Endothelial cell of umbilical vein (primary cell): ENCODE results near the gene SPRYD3. TPM values are rescaled to one million over a fixed set of nuclear protein-coding genes. Genes with fewer than 3 reads are reported as not detected.

Source experiments
- BruUV-seq: library from RNA; stranded (reverse); fragments of 400-500 nt; replicated peaks from 2 replicates; lab custom pipeline; 2021; lab: Mats Ljungman, UMichigan
- CTCF ChIA-PET: fragments of 300-600, 350-600 bp; sonication (Branson Sonifier 250); formaldehyde crosslinking; loops from one replicate; lab custom pipeline; 2021; ENCODE audit warnings: antibody characterized with exemption, inconsistent platforms; lab: Charles Lee
- POLR2A ChIA-PET: fragments of 300-600, 350-600 bp; sonication (Branson Sonifier 250); formaldehyde crosslinking; loops from one replicate; lab custom pipeline; 2021; ENCODE audit warnings: antibody characterized with exemption, inconsistent platforms; lab: Charles Lee
- DNase-seq: peaks from one replicate; pipeline ENCODE4 v3.0.0-alpha.2; 2011; ENCODE audit warnings: low read depth, low spot score
- FAIRE-seq: peaks from 2 replicates; lab custom pipeline; 2011; peaks lifted over from hg19 to GRCh38; lab: Jason Lieb, UNC
- H2AFZ ChIP-seq: 2 replicates; pipeline ENCODE4 v1.6.0; 2012; ENCODE audit warnings: low read depth, low read length, control low read depth, inconsistent platforms
- H3K27ac ChIP-seq: 2 replicates; pipeline ENCODE4 v1.5.1; 2011; ENCODE audit warnings: low read depth, mild to moderate bottlenecking, control low read depth, low read length, moderate library complexity; ENCODE audit not compliant: insufficient read depth
- H3K27me3 ChIP-seq, 2 experiments: 2 replicates each; pipeline versions ENCODE4 v1.6.0 to v1.6.1; 2011; ENCODE audit warnings: low read length in 2 of 2, mixed read lengths in 1 of 2; ENCODE audit not compliant: control insufficient read depth in 2 of 2, insufficient read depth in 2 of 2
- H3K36me3 ChIP-seq, 2 experiments: 2 replicates in 1 of 2; 3 replicates in 1 of 2; pipeline ENCODE4 v1.5.1; 2011; ENCODE audit warnings: low read length in 2 of 2, mild to moderate bottlenecking in 1 of 2, moderate library complexity in 1 of 2; ENCODE audit not compliant: control insufficient read depth in 2 of 2, insufficient read depth in 2 of 2; ENCODE audit errors: extremely low read depth in 1 of 2
- H3K4me1 ChIP-seq: 3 replicates; pipeline ENCODE4 v1.5.1; 2011; ENCODE audit warnings: mild to moderate bottlenecking, low read length; ENCODE audit not compliant: control insufficient read depth, insufficient read depth; ENCODE audit errors: extremely low read depth
- H3K4me2 ChIP-seq: 2 replicates; pipeline ENCODE4 v1.6.1; 2011; ENCODE audit warnings: low read length, control low read depth, mixed read lengths; ENCODE audit not compliant: insufficient read depth
- H3K4me3 ChIP-seq, 3 experiments: fragments of 200-600 bp in 1 of 3; sonication (generic), shearing (Covaris generic) in 1 of 3; replicated peaks in 1 of 3; 2 replicates each; pipeline ENCODE4 v1.5.1; 2011 to 2016; ENCODE audit warnings: control low read depth in 3 of 3, low read length in 3 of 3, mild to moderate bottlenecking in 2 of 3, inconsistent platforms in 1 of 3, low read depth in 1 of 3, moderate library complexity in 1 of 3; ENCODE audit not compliant: insufficient read depth in 1 of 3
- H3K79me2 ChIP-seq: 2 replicates; pipeline ENCODE4 v1.6.0; 2012; ENCODE audit warnings: low read length, inconsistent platforms; ENCODE audit not compliant: control insufficient read depth, insufficient read depth
- H3K9ac ChIP-seq: replicated peaks from 2 replicates; pipeline ENCODE3; 2011; ENCODE audit warnings: low read length, control low read depth; ENCODE audit not compliant: insufficient read depth; ENCODE audit errors: extremely low read depth
- H3K9me1 ChIP-seq: replicated peaks from 3 replicates; pipeline ENCODE4 v1.6.0; 2011; ENCODE audit warnings: mild to moderate bottlenecking, low read length; ENCODE audit not compliant: control insufficient read depth, insufficient read depth; ENCODE audit errors: extremely low read depth
- H3K9me3 ChIP-seq: replicated peaks from 2 replicates; pipeline ENCODE4 v1.5.1; 2012; ENCODE audit warnings: low read length, inconsistent platforms; ENCODE audit not compliant: control insufficient read depth, insufficient read depth
- H4K20me1 ChIP-seq: replicated peaks from 2 replicates; pipeline ENCODE3; 2011; ENCODE audit warnings: mild to moderate bottlenecking, low read length; ENCODE audit not compliant: control insufficient read depth, insufficient read depth; ENCODE audit errors: extremely low read depth
- EZH2 ChIP-seq: IDR thresholded peaks from 2 replicates; pipeline ENCODE4 v1.6.1; 2012; ENCODE audit warnings: borderline replicate concordance, low read depth, mild to moderate bottlenecking, moderate library complexity, low read length, inconsistent platforms; ENCODE audit not compliant: severe bottlenecking
- FOS ChIP-seq: IDR thresholded peaks from 2 replicates; pipeline ENCODE4 v1.6.1; 2011; ENCODE audit warnings: mild to moderate bottlenecking, low read length, moderate library complexity, borderline replicate concordance; ENCODE audit not compliant: insufficient read depth
- GATA2 ChIP-seq: IDR thresholded peaks from 2 replicates; pipeline ENCODE4 v1.7.0; 2011; ENCODE audit warnings: low read depth, mild to moderate bottlenecking, moderate library complexity, mixed read lengths, low read length; ENCODE audit not compliant: insufficient read length, insufficient read depth
- JUN ChIP-seq: IDR thresholded peaks from 2 replicates; pipeline ENCODE4 v1.6.1; 2011; ENCODE audit warnings: borderline replicate concordance, low read depth; ENCODE audit not compliant: insufficient read length, insufficient read depth
- MYC ChIP-seq: IDR thresholded peaks from one replicate; pipeline ENCODE4 v1.6.1; 2011; ENCODE audit warnings: mild to moderate bottlenecking, low read depth, low read length
- POLR2A ChIP-seq: IDR thresholded peaks from 2 replicates; pipeline ENCODE4 v1.6.1; 2012; ENCODE audit warnings: low read depth, mild to moderate bottlenecking, control low read depth, low read length
- POLR2AphosphoS5 ChIP-seq: IDR thresholded peaks from 2 replicates; pipeline ENCODE4 v1.6.1; 2012; ENCODE audit warnings: low read depth, mild to moderate bottlenecking, control low read depth, low read length, moderate library complexity; ENCODE audit not compliant: insufficient read depth
- dilution Hi-C: fragments of 300-500 bp; cut with MboI; formaldehyde crosslinking; loops from one replicate; pipeline ENCODE4 v1.15.0; 2019; ENCODE audit warnings: low sequenced_read_pairs; ENCODE audit not compliant: extremely low pct_ligation_motif_present
- intact Hi-C: fragments of 100-400 bp; cut with micrococcal nuclease; formaldehyde crosslinking; loops from one replicate; pipeline ENCODE4 v1.10.0; 2022
- polyA plus RNA-seq, 4 experiments: library from polyadenylated mRNA; depleted of rRNA in 3 of 4; stranded (reverse) in 3 of 4; unstranded in 1 of 4; fragments of >200 nt; gene quantifications; 2 replicates each; pipeline versions ENCODE4 v1.2.1 to v1.2.3, GENCODE V29; 2011 to 2012; ENCODE audit warnings: missing spikeins in 1 of 4
- total RNA-seq: library from RNA; stranded (reverse); gene quantifications from 2 replicates; pipeline ENCODE4 v1.2.3, GENCODE V29; 2021
- TF ChIP-seq, protein P1 (sequence below): IDR thresholded peaks from 2 replicates; pipeline ENCODE4 v1.6.1; 2011; ENCODE audit not compliant: insufficient read depth, insufficient read length
- TF ChIP-seq, protein P2 (sequence below), 2 donors: IDR thresholded peaks; 1 replicate in 1 of 2; 2 replicates in 1 of 2; pipeline ENCODE4 v1.5.1; 2011; ENCODE audit warnings: low read length in 2 of 2, mild to moderate bottlenecking in 2 of 2, moderate library complexity in 2 of 2, control low read depth in 1 of 2, inconsistent platforms in 1 of 2, low read depth in 1 of 2; ENCODE audit not compliant: insufficient read depth in 1 of 2; ENCODE audit errors: extremely low read depth in 1 of 2

The SPRYD3 gene
- total and polyA plus RNA-seq, 2 donors (not counting 3 experiments of a cell fraction or from before 2014, with no cell fraction given), result 38.6 to 39.2 TPM

DNA sequence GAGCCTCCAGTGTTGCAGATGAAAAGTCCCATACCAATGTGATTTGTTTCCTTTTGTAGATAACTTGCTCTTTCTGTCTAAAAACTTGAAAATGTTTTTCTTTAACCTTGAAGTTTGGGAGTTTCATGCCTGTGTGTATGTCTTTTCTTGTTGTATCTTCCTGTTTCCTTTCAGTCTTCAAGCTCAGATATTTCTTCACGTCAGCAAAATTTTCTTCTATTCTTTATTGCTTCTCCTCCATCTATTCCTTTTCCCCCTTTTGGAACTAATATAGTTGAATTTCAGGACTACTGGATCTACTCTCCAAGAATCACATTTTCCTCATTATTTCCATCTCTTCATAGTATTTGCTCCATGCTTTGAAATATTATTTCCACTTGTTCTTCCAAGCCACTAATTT lies 48.0 kb upstream of the SPRYD3 start:
- BruUV-seq, result no TSS peak
- Histone ChIP-seq H3K36me3 (no peaks in the 10 kb centered on the region), H3K9me3 (no peaks in the 10 kb centered on the region), H3K9ac (no peak overlapping the region), H3K27ac (no peak overlapping the region), H3K4me3 (no peak overlapping the region), H3K9me1 (no peaks in the 10 kb centered on the region), H4K20me1 (no peaks in the 10 kb centered on the region), H3K4me2 (no peak overlapping the region), H3K27me3 (peaks cover 3 to 7% of the 10 kb centered on the region in 2 experiments), H3K4me1 (no peaks in the 10 kb centered on the region), H2AFZ (no peak overlapping the region), H3K79me2 (no peaks in the 10 kb centered on the region)
- intact Hi-C loops (no loop called here), dilution Hi-C loops (no loop called here)
- TF ChIP-seq EZH2 (no peak), JUN (no peak), POLR2AphosphoS5 (no peak), POLR2A (no peak)
- POLR2A ChIA-PET, result no interaction called here
- CTCF ChIA-PET, result interaction anchor here (1.2 kb wide), 1 partner anchor 71 kb away, joined by 3 read pairs; no protein-coding TSS in a partner anchor
- no peak for DNase-seq
- no peak for FAIRE-seq

DNA sequence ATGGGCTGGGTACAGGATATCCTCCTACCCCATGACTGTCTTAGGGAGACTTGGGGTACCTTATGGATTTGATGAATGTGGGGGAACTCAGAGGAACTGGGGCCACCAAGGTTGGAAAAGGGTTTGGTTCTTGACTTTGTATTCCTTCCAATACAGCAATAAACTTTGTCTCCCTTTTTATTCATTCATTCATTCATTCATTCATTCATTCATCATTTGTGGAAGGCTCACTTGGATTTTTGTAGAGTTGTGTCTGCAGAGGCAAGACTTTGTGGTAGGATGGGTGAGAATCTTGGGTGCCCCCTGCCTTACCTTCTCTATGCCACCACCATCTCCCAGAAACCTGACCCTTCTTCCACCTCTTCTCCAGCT lies 45.1 kb upstream of the SPRYD3 start:
- peaks cover 3 to 7% of the 10 kb centered on the region in 2 experiments for H3K27me3 ChIP-seq
- no peaks in the 10 kb centered on the region for H3K9me1 ChIP-seq
- H3K9me3 ChIP-seq, result no peaks in the 10 kb centered on the region
- intact Hi-C loops (no loop called here), dilution Hi-C loops (no loop called here)
- FAIRE-seq (no peak), DNase-seq (no peak)
- H3K36me3 ChIP-seq, result no peaks in the 10 kb centered on the region
- no peak overlapping the region for H2AFZ ChIP-seq
- no peak overlapping the region for H3K4me2 ChIP-seq
- no peak for TF ChIP-seq MYC
- TF ChIP-seq, protein P1, sequence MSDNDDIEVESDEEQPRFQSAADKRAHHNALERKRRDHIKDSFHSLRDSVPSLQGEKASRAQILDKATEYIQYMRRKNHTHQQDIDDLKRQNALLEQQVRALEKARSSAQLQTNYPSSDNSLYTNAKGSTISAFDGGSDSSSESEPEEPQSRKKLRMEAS, result no peak
- no peak for TF ChIP-seq POLR2A
- no peak for TF ChIP-seq GATA2
- TF ChIP-seq, protein P2, sequence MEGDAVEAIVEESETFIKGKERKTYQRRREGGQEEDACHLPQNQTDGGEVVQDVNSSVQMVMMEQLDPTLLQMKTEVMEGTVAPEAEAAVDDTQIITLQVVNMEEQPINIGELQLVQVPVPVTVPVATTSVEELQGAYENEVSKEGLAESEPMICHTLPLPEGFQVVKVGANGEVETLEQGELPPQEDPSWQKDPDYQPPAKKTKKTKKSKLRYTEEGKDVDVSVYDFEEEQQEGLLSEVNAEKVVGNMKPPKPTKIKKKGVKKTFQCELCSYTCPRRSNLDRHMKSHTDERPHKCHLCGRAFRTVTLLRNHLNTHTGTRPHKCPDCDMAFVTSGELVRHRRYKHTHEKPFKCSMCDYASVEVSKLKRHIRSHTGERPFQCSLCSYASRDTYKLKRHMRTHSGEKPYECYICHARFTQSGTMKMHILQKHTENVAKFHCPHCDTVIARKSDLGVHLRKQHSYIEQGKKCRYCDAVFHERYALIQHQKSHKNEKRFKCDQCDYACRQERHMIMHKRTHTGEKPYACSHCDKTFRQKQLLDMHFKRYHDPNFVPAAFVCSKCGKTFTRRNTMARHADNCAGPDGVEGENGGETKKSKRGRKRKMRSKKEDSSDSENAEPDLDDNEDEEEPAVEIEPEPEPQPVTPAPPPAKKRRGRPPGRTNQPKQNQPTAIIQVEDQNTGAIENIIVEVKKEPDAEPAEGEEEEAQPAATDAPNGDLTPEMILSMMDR (IDR thresholded peaks at IDR 0.05; ENCODE audit: extremely low read depth in 1 of 2, insufficient read depth in 1 of 2, low read depth in 1 of 2, low read length in 2 of 2), result no peak
- TF ChIP-seq EZH2, result no peak
- no peak for TF ChIP-seq JUN
- TF ChIP-seq POLR2AphosphoS5, result no peak
- TF ChIP-seq FOS, result no peak
- H3K79me2 ChIP-seq, result no peaks in the 10 kb centered on the region
- ChIA-PET CTCF (no interaction called here), POLR2A (no interaction called here)
- no peak overlapping the region for H3K9ac ChIP-seq
- H3K4me1 ChIP-seq, result no peaks in the 10 kb centered on the region
- no peaks in the 10 kb centered on the region for H4K20me1 ChIP-seq
- BruUV-seq, result no TSS peak
- no peak overlapping the region for H3K27ac ChIP-seq
- no peak overlapping the region for H3K4me3 ChIP-seq
